Measurements from ENCODE around the gene SSBP3. TPM values are rescaled to one million over a fixed set of nuclear protein-coding genes. Genes with fewer than 3 reads are reported as not detected.

The SSBP3 gene
- total and polyA plus RNA-seq, 2 experiments from 2014 or later = 47.4 to 68.6 TPM

DNA sequence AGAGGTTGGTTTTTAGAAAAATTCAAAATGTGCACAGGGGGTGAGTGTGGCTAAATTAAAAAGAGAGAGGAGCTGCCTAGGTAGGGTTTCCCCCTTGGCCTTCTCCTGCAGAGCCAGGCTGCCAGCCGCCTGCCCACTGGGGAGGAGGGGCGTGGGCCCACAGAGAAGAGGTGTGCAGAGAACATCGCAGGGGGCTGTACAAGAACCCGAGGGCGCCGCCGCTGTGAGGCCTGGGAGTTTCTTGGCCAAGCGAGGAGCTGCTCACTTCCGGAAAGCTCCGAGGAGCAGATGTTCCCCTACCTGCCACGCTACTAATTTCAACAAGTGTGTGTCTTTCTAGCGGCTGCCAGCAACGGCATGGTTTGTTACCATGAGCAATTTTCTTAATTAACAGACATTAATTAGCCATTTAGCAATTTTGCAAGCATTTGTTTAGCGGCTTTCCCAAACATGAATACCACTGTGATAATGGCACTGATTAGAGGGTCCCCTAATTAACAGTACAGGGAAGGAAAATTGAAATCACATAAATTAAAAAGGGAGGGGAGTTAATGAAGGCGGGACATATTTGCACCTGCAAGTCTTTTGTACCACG lies 146.6 kb downstream of the SSBP3 start:
- no peak overlapping the region for H3K4me3 Mint-ChIP-seq
- Histone ChIP-seq H3K4me2 (no peak overlapping the region), H3K79me2 (replicated peaks; ENCODE audit: insufficient read depth) (peaks cover 40% of the 10 kb centered on the region), H3K4me3 (no peak overlapping the region), H3K27ac (ENCODE audit: low read depth) (no peak overlapping the region), H3K4me1 (ENCODE audit: insufficient read depth) (peaks cover 16% of the 10 kb centered on the region), H3K36me3 (ENCODE audit: insufficient read depth) (no peaks in the 10 kb centered on the region), H3K9me2 (ENCODE audit: insufficient read depth) (no peaks in the 10 kb centered on the region), H2AFZ (no peak overlapping the region), H3K27me3 (ENCODE audit: insufficient read depth) (no peaks in the 10 kb centered on the region), H4K20me1 (replicated peaks; ENCODE audit: insufficient read depth) (peaks cover 13% of the 10 kb centered on the region; the same call in 1 of the 2 replicates), H3F3A (replicated peaks; ENCODE audit: low read depth) (no peaks in the 10 kb centered on the region)
- peaks cover 10% of the 10 kb centered on the region; the same call in 2 of the 3 replicates for H3K36me3 Mint-ChIP-seq (ENCODE audit: low read depth)
- peak overlapping the region; percentile 66 for H3K27ac Mint-ChIP-seq
- DNase-seq (ENCODE audit: low spot score) (no peak), ATAC-seq (no peak)
- peaks cover 53% of the 10 kb centered on the region for H3K4me1 Mint-ChIP-seq
- H3K9me3 Mint-ChIP-seq = no peaks in the 10 kb centered on the region; the same call in 2 of the 3 replicates
- TF ChIP-seq EZH2phosphoT487 (IDR thresholded peaks at IDR 0.05; ENCODE audit: unreplicated experiment) (no peak), JUNB (IDR thresholded peaks at IDR 0.05; ENCODE audit: unreplicated experiment) (no peak), ZNF114 (CRISPR knock-in tag; IDR thresholded peaks at IDR 0.05) (no peak), ZNF331 (CRISPR knock-in tag; IDR thresholded peaks at IDR 0.05; ENCODE audit: low read depth) (no peak), STAT1 (IDR thresholded peaks at IDR 0.05; ENCODE audit: unreplicated experiment) (no peak), NANOG (IDR thresholded peaks at IDR 0.05; ENCODE audit: borderline replicate concordance) (no peak), POLR2AphosphoS5 (IDR thresholded peaks at IDR 0.05; ENCODE audit: low read depth) (no peak), EZH2 (IDR thresholded peaks at IDR 0.05; ENCODE audit: low read depth, unreplicated experiment) (no peak)
- TF ChIP-seq, protein P1, sequence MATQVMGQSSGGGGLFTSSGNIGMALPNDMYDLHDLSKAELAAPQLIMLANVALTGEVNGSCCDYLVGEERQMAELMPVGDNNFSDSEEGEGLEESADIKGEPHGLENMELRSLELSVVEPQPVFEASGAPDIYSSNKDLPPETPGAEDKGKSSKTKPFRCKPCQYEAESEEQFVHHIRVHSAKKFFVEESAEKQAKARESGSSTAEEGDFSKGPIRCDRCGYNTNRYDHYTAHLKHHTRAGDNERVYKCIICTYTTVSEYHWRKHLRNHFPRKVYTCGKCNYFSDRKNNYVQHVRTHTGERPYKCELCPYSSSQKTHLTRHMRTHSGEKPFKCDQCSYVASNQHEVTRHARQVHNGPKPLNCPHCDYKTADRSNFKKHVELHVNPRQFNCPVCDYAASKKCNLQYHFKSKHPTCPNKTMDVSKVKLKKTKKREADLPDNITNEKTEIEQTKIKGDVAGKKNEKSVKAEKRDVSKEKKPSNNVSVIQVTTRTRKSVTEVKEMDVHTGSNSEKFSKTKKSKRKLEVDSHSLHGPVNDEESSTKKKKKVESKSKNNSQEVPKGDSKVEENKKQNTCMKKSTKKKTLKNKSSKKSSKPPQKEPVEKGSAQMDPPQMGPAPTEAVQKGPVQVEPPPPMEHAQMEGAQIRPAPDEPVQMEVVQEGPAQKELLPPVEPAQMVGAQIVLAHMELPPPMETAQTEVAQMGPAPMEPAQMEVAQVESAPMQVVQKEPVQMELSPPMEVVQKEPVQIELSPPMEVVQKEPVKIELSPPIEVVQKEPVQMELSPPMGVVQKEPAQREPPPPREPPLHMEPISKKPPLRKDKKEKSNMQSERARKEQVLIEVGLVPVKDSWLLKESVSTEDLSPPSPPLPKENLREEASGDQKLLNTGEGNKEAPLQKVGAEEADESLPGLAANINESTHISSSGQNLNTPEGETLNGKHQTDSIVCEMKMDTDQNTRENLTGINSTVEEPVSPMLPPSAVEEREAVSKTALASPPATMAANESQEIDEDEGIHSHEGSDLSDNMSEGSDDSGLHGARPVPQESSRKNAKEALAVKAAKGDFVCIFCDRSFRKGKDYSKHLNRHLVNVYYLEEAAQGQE (IDR thresholded peaks at IDR 0.05; ENCODE audit: unreplicated experiment) = no peak
- TF ChIP-seq, protein P2, sequence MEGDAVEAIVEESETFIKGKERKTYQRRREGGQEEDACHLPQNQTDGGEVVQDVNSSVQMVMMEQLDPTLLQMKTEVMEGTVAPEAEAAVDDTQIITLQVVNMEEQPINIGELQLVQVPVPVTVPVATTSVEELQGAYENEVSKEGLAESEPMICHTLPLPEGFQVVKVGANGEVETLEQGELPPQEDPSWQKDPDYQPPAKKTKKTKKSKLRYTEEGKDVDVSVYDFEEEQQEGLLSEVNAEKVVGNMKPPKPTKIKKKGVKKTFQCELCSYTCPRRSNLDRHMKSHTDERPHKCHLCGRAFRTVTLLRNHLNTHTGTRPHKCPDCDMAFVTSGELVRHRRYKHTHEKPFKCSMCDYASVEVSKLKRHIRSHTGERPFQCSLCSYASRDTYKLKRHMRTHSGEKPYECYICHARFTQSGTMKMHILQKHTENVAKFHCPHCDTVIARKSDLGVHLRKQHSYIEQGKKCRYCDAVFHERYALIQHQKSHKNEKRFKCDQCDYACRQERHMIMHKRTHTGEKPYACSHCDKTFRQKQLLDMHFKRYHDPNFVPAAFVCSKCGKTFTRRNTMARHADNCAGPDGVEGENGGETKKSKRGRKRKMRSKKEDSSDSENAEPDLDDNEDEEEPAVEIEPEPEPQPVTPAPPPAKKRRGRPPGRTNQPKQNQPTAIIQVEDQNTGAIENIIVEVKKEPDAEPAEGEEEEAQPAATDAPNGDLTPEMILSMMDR (conservative IDR thresholded peaks at IDR 0.05; ENCODE audit: low read depth in 2 of 2) = no peak
- H3K27me3 Mint-ChIP-seq (ENCODE audit: insufficient read depth, low read depth, poor library complexity) = peaks cover 21% of the 10 kb centered on the region

- H4K20me1 ChIP-seq (replicated peaks; ENCODE audit: insufficient read depth) = 0 out of 2 replicates have a peak, but pooled peaks cover 9% of the 10 kb centered on the region
- H3K4me2 ChIP-seq = peak overlapping the region; percentile 34; the same call in 1 of the 2 replicates
- no peak overlapping the region for H3K4me3 Mint-ChIP-seq
- no peaks in the 10 kb centered on the region for H3F3A ChIP-seq (replicated peaks; ENCODE audit: low read depth)
- no peak overlapping the region for H3K4me3 ChIP-seq
- no peaks in the 10 kb centered on the region for H3K27me3 ChIP-seq (ENCODE audit: insufficient read depth)
- no peak overlapping the region for H2AFZ ChIP-seq
- peaks cover 16% of the 10 kb centered on the region for H3K4me1 ChIP-seq (ENCODE audit: insufficient read depth)
- no peaks in the 10 kb centered on the region; the same call in 2 of the 3 replicates for H3K9me3 Mint-ChIP-seq
- H3K9me2 ChIP-seq (ENCODE audit: insufficient read depth) = no peaks in the 10 kb centered on the region
- ATAC-seq = no peak; the same call in 2 of the 3 replicates
- H3K27me3 Mint-ChIP-seq (ENCODE audit: insufficient read depth, low read depth, poor library complexity) = peaks cover 15% of the 10 kb centered on the region
- DNase-seq (ENCODE audit: low spot score) = no peak
- peaks cover 31% of the 10 kb centered on the region for H3K79me2 ChIP-seq (replicated peaks; ENCODE audit: insufficient read depth)
- H3K36me3 Mint-ChIP-seq (ENCODE audit: low read depth) = peaks cover 9% of the 10 kb centered on the region; the same call in 2 of the 3 replicates
- peaks cover 58% of the 10 kb centered on the region for H3K4me1 Mint-ChIP-seq
- H3K36me3 ChIP-seq (ENCODE audit: insufficient read depth) = no peaks in the 10 kb centered on the region
- peak overlapping the region; percentile 91 for H3K27ac Mint-ChIP-seq
- H3K27ac ChIP-seq (ENCODE audit: low read depth) = peak overlapping the region; percentile 79; the same call in 1 of the 2 replicates
- TF ChIP-seq ETS1 (IDR thresholded peaks at IDR 0.05) = no peak
- TF ChIP-seq, protein P1 (IDR thresholded peaks at IDR 0.05; ENCODE audit: unreplicated experiment) = no peak
These were observed 148.3 kb downstream of the SSBP3 start for GRCh38 chr1:54257876-54258275.
